HepG2 (cell line): Measurements from ENCODE around the gene PKIG. TPM values are rescaled to one million over a fixed set of nuclear protein-coding genes. Genes with fewer than 3 reads are reported as not detected.

Source experiments
- ATAD3A ChIP-seq: sonication (generic); formaldehyde crosslinking; IDR thresholded peaks from 2 replicates; pipeline ENCODE4 v1.4.0; 2020; ENCODE audit warnings: missing genetic modification reagents
- ATF7-NPFF ChIP-seq: sonication (generic); formaldehyde crosslinking; IDR thresholded peaks from 2 replicates; pipeline ENCODE4 v1.8.1; 2023; ENCODE audit warnings: mild to moderate bottlenecking, low read depth, missing genetic modification reagents, moderate library complexity
- CAMTA2 ChIP-seq: sonication (generic); formaldehyde crosslinking; IDR thresholded peaks from 2 replicates; pipeline ENCODE4 v1.4.0; 2020; ENCODE audit warnings: mild to moderate bottlenecking, missing genetic modification reagents, borderline replicate concordance
- CENPT ChIP-seq: sonication (generic); formaldehyde crosslinking; IDR thresholded peaks from 2 replicates; pipeline ENCODE4 v1.8.0; 2022; ENCODE audit warnings: low read depth, mild to moderate bottlenecking, moderate library complexity, missing genetic modification reagents
- DPF2 ChIP-seq: sonication (generic); formaldehyde crosslinking; IDR thresholded peaks from 2 replicates; pipeline ENCODE4 v1.4.0; 2020; ENCODE audit warnings: mild to moderate bottlenecking, low read depth, missing genetic modification reagents, borderline replicate concordance
- FLYWCH1 ChIP-seq: sonication (generic); formaldehyde crosslinking; IDR thresholded peaks from 2 replicates; pipeline ENCODE4 v1.8.1; 2023; ENCODE audit warnings: mild to moderate bottlenecking, missing genetic modification reagents
- FOXJ3 ChIP-seq: sonication (generic); formaldehyde crosslinking; IDR thresholded peaks from 2 replicates; pipeline ENCODE4 v1.4.0; 2020; ENCODE audit warnings: missing genetic modification reagents, mild to moderate bottlenecking, borderline replicate concordance
- IKZF4 ChIP-seq: sonication (generic); formaldehyde crosslinking; IDR thresholded peaks from 2 replicates; pipeline ENCODE4 v1.5.1; 2020; ENCODE audit warnings: borderline replicate concordance, mild to moderate bottlenecking, low read depth, missing genetic modification reagents; ENCODE audit errors: not compliant biosample characterization
- ISX ChIP-seq: sonication (generic); formaldehyde crosslinking; conservative IDR thresholded peaks from 2 replicates; pipeline ENCODE4 v1.5.0; 2020; ENCODE audit warnings: missing genetic modification reagents
- NR1H2 ChIP-seq: sonication (generic); formaldehyde crosslinking; IDR thresholded peaks from 2 replicates; pipeline ENCODE4 v1.8.1; 2022; ENCODE audit warnings: low read depth, missing genetic modification reagents, borderline replicate concordance
- TMF1 ChIP-seq: sonication (generic); formaldehyde crosslinking; IDR thresholded peaks from 2 replicates; pipeline ENCODE4 v1.8.1; 2022; ENCODE audit warnings: low read depth, missing genetic modification reagents
- ZEB1 ChIP-seq: IDR thresholded peaks from 2 replicates; pipeline ENCODE4 v1.6.1; 2012; ENCODE audit warnings: mild to moderate bottlenecking, low read depth, inconsistent platforms; ENCODE audit not compliant: insufficient replicate concordance
- ZFYVE20 ChIP-seq: sonication (generic); formaldehyde crosslinking; IDR thresholded peaks from 2 replicates; pipeline ENCODE4 v1.8.0; 2023; ENCODE audit warnings: low read depth, mild to moderate bottlenecking, moderate library complexity, missing genetic modification reagents, borderline replicate concordance
- ZNF446 ChIP-seq: sonication (generic); formaldehyde crosslinking; IDR thresholded peaks from 2 replicates; pipeline ENCODE4 v1.5.0; 2020; ENCODE audit warnings: mild to moderate bottlenecking, missing genetic modification reagents
- ZNF841 ChIP-seq: sonication (generic); formaldehyde crosslinking; IDR thresholded peaks from 2 replicates; pipeline ENCODE4 v1.8.1; 2023; ENCODE audit warnings: missing genetic modification reagents, borderline replicate concordance
- ZNF878 ChIP-seq: sonication (generic); formaldehyde crosslinking; IDR thresholded peaks from 2 replicates; pipeline ENCODE4 v1.8.1; 2023; ENCODE audit warnings: mild to moderate bottlenecking, missing genetic modification reagents, moderate library complexity
- ZSCAN25 ChIP-seq: sonication (generic); formaldehyde crosslinking; IDR thresholded peaks from 2 replicates; pipeline ENCODE4 v1.8.0; 2022; ENCODE audit warnings: mild to moderate bottlenecking, missing genetic modification reagents
- polyA plus RNA-seq, 8 experiments: library from polyadenylated mRNA; depleted of rRNA in 3 of 8; stranded (reverse) in 7 of 8; unstranded in 1 of 8; fragments of >200 nt; fragmentation: Illumina TruSeq in 4 of 8; extraction: Trizol in 4 of 8; gene quantifications; 2 replicates each; pipeline versions ENCODE4 v1.2.1 to v1.2.3, GENCODE V29; 2011 to 2016; ENCODE audit warnings: low read depth in 4 of 8, missing spikeins in 1 of 8, mixed read lengths in 1 of 8; ENCODE audit not compliant: insufficient read depth in 1 of 8
- total RNA-seq, 5 experiments: library from RNA; depleted of rRNA; stranded (reverse); fragments of >200 nt; fragmentation: Illumina TruSeq; extraction: Trizol; gene quantifications; 2 replicates each; pipeline ENCODE4 v1.2.3, GENCODE V29; 2016; ENCODE audit warnings: low read depth in 1 of 5
- TF ChIP-seq, protein P1 (sequence below): IDR thresholded peaks from 2 replicates; pipeline ENCODE4 v1.6.1; 2016
- TF ChIP-seq, protein P2 (sequence below): sonication (generic); formaldehyde crosslinking; IDR thresholded peaks from 2 replicates; pipeline ENCODE4 v1.5.0; 2020; ENCODE audit warnings: mild to moderate bottlenecking, missing genetic modification reagents
- TF ChIP-seq, protein P3 (sequence below): sonication (generic); formaldehyde crosslinking; IDR thresholded peaks from 2 replicates; pipeline ENCODE4 v1.4.0; 2020; ENCODE audit warnings: missing genetic modification reagents, mild to moderate bottlenecking, borderline replicate concordance
- TF ChIP-seq, protein P4 (sequence below): IDR thresholded peaks from 2 replicates; pipeline ENCODE4 v1.6.1; 2016; ENCODE audit warnings: low read depth

PKIG gene
- total and polyA plus RNA-seq, 2 of the 13 experiments (the other 11 are each of a cell fraction or from before 2014, with no cell fraction given) = 30.8 to 44.5 TPM

DNA sequence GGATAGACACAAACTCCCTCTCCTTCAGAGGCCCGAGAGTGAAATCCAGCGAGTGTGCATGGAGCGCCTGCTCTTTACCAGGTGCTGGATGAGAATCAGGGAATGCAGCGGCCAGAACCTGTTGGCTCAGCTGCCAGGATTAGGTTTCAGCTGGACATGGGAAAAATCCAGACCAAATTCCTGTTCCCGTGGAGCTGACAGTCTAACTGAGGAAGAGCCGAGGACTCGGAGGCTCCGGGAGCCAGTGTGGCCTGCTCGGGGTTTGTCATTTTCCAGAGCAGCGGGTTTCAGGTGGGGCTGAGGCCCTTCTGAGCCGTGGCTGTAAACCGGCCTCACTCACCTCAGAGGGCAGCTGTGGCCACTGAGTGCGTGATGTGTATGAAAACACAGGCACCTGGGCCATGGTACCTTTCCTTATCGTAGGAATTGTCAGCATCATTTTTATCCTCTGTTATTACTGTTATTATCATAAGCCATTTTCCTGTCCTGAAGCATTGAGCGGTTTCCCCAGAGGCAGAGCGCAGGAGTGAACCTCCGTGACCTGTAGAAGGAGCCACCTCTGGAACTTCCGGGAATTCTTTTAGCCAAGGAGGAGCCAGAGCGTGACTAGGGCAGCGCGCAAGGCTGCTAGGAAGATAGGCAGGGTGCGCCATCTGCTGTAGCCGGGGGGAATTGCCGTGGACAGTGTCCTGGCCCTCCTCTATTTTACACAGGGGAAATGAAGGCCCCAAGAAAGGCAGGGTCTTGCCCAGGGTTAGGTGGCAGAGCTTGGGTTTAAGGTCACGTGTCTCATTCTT, 27.3 kb downstream of the PKIG start (continued):
- TF ChIP-seq, protein P1, sequence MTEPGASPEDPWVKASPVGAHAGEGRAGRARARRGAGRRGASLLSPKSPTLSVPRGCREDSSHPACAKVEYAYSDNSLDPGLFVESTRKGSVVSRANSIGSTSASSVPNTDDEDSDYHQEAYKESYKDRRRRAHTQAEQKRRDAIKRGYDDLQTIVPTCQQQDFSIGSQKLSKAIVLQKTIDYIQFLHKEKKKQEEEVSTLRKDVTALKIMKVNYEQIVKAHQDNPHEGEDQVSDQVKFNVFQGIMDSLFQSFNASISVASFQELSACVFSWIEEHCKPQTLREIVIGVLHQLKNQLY = peak; percentile 80; the same call in 1 of the 2 replicates
- no peak for TF ChIP-seq ZNF446 (CRISPR knock-in tag)
- TF ChIP-seq TMF1 (CRISPR knock-in tag) = no peak
- TF ChIP-seq, protein P2, sequence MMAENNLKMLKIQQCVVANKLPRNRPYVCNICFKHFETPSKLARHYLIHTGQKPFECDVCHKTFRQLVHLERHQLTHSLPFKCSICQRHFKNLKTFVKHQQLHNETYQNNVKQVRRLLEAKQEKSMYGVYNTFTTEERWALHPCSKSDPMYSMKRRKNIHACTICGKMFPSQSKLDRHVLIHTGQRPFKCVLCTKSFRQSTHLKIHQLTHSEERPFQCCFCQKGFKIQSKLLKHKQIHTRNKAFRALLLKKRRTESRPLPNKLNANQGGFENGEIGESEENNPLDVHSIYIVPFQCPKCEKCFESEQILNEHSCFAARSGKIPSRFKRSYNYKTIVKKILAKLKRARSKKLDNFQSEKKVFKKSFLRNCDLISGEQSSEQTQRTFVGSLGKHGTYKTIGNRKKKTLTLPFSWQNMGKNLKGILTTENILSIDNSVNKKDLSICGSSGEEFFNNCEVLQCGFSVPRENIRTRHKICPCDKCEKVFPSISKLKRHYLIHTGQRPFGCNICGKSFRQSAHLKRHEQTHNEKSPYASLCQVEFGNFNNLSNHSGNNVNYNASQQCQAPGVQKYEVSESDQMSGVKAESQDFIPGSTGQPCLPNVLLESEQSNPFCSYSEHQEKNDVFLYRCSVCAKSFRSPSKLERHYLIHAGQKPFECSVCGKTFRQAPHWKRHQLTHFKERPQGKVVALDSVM (CRISPR knock-in tag) = peak; percentile 68
- TF ChIP-seq DPF2 = 0 out of 2 replicates have a peak, but pooled peaks have one; percentile 28
- TF ChIP-seq ZEB1 = peak; percentile 73
- TF ChIP-seq, protein P3, sequence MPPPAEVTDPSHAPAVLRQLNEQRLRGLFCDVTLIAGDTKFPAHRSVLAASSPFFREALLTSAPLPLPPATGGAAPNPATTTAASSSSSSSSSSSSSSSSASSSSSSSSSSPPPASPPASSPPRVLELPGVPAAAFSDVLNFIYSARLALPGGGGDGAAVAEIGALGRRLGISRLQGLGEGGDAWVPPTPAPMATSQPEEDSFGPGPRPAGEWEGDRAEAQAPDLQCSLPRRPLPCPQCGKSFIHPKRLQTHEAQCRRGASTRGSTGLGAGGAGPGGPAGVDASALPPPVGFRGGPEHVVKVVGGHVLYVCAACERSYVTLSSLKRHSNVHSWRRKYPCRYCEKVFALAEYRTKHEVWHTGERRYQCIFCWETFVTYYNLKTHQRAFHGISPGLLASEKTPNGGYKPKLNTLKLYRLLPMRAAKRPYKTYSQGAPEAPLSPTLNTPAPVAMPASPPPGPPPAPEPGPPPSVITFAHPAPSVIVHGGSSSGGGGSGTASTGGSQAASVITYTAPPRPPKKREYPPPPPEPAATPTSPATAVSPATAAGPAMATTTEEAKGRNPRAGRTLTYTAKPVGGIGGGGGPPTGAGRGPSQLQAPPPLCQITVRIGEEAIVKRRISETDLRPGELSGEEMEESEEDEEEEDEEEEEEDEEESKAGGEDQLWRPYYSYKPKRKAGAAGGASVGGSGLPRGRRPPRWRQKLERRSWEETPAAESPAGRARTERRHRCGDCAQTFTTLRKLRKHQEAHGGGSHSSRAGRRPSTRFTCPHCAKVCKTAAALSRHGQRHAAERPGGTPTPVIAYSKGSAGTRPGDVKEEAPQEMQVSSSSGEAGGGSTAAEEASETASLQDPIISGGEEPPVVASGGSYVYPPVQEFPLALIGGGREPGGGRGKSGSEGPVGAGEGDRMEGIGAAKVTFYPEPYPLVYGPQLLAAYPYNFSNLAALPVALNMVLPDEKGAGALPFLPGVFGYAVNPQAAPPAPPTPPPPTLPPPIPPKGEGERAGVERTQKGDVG (CRISPR knock-in tag) = 0 out of 2 replicates have a peak, but pooled peaks have one; percentile 61
- TF ChIP-seq ATF7-NPFF (CRISPR knock-in tag) = peak; percentile 30
- TF ChIP-seq FLYWCH1 (CRISPR knock-in tag) = no peak
- TF ChIP-seq, protein P4, sequence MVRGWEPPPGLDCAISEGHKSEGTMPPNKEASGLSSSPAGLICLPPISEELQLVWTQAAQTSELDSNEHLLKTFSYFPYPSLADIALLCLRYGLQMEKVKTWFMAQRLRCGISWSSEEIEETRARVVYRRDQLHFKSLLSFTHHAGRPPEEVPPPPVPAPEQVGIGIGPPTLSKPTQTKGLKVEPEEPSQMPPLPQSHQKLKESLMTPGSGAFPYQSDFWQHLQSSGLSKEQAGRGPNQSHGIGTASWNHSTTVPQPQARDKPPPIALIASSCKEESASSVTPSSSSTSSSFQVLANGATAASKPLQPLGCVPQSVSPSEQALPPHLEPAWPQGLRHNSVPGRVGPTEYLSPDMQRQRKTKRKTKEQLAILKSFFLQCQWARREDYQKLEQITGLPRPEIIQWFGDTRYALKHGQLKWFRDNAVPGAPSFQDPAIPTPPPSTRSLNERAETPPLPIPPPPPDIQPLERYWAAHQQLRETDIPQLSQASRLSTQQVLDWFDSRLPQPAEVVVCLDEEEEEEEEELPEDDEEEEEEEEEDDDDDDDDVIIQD = peak; percentile 86; the same call in 1 of the 2 replicates
- TF ChIP-seq ZSCAN25 (CRISPR knock-in tag) = peak; percentile 77; the same call in 1 of the 2 replicates
- no peak for TF ChIP-seq ZFYVE20 (CRISPR knock-in tag)
- peak; percentile 68; the same call in 1 of the 2 replicates for TF ChIP-seq FOXJ3 (CRISPR knock-in tag)
- TF ChIP-seq ISX (CRISPR knock-in tag) = no peak
- TF ChIP-seq CENPT (CRISPR knock-in tag) = no peak
- peak; percentile 29; the same call in 1 of the 2 replicates for TF ChIP-seq CAMTA2
- TF ChIP-seq ATAD3A (CRISPR knock-in tag) = 0 out of 2 replicates have a peak, but pooled peaks have one; percentile 0
- no peak for TF ChIP-seq ZNF841
- TF ChIP-seq ZNF878 (CRISPR knock-in tag) = peak; percentile 47; the same call in 1 of the 2 replicates
- no peak for TF ChIP-seq NR1H2 (CRISPR knock-in tag)
- TF ChIP-seq IKZF4 (CRISPR knock-in tag) = peak; percentile 44
